Fibroblast of skin of abdomen (primary cell): ENCODE data around the gene ACOD1. TPM values are rescaled to one million over a fixed set of nuclear protein-coding genes. Genes with fewer than 3 reads are reported as not detected.
"Not testable (repeated sequence)": the region's sequence is repeated elsewhere in the genome, so short reads cannot be mapped to it uniquely, and the experiment has no call there.

Source experiments
- DNase-seq: peaks from one replicate; pipeline ENCODE4 v3.0.0-alpha.2; 2013
- polyA plus RNA-seq, 2 experiments: library from polyadenylated mRNA; unstranded; fragments of 120-200 nt; gene quantifications; one replicate each; pipeline ENCODE4 v1.2.1, GENCODE V29; 2013; ENCODE audit not compliant: insufficient read length in 2 of 2

Gene ACOD1
- not detected for polyA plus RNA-seq (2013, experiment 1 of 2; ENCODE audit: insufficient read length)
- polyA plus RNA-seq (2013, experiment 2 of 2; ENCODE audit: insufficient read length): not detected

DNA sequence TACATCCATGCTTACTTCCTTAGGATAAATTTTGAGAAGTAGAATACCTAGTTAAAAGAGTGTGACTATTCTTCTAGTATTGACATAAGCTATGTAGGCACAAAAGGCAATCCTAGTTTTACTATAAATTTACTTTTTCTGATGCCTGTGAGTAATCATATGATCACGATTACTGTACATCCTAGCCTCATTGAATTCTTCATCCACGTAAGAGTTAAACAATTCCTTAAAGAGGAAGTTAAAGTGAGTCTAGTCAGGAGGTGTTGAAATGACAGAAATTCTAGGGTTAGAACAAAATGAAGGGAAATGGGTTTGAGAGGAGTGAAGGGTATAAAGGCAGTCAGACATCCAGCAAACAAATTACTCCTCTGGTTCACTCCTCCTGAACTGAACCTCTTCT lies at the start of gene ACOD1:
Gene ACOD1 (plus strand): TSS at position 363 of the 400 bp plus-strand sequence. CDS start 48 bp downstream, outside the sequence.
- no peak for DNase-seq

DNA sequence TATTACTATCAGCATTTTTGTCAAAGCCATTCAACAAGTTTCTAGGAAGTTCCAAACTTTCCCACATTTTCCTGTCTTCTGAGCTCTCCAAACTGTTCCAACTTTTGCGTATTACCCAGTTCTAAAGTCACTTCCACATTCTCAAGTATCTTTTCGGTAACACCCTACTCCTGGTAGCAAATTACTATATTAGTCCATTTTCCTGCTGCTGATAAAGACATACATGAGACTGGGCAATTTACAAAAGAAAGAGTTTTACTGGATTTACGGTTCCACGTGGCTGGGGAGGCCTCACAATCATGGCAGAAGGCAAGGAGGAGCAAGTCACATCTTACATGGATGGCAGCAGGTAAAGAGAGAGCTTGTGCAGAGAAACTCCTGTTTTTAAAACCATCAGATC lies 49.2 kb upstream of the ACOD1 start:
- not testable (repeated sequence) for DNase-seq

DNA sequence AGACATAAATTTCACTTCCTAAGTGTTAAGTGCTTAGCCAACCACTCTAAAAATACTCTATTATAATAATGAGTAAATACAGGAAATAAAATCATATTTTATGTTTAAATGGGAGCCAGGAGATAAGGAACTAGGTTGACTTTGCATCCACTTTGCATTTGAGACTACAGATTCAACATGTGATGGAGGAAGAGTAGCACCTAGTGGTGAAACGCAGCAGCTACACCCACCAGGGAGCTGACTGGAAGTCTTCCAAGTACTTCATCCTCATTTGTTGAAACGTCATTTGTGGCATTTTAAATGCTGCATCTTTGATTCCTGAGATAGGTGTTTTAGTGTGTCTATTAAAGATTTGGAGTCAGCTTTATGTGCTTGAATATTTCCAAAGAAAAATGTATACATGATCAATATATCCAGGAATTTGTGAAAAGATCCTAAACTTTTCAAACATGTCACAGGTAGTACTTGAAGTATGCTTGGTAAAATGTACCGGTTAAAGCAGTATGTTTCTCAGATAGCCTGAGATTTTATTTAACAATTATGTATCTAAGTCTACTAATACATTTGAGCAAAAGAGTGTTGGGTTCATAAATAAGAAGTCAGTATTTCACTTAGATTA lies 44.7 kb upstream of the ACOD1 start:
- peak; percentile 69 for DNase-seq

DNA sequence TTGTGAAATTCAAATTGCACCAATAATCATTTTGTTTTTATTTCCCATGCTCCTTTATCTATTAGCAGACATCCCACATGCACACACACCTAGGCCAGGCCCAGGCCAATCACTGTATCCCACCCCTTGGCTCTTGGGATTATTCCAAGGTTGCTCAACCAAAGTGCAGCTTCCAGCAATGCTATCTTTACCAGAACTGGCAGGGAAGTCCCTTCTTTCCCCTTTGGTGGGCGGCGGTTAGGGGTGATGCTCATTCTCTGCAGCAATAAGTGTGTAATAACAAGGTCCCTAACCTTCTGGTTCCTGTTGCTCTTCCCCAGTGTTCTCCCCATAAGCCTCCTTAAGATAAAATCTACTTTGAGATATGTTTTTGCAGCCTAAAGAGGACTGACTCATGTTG lies 43.8 kb upstream of the ACOD1 start:
- DNase-seq: no peak

DNA sequence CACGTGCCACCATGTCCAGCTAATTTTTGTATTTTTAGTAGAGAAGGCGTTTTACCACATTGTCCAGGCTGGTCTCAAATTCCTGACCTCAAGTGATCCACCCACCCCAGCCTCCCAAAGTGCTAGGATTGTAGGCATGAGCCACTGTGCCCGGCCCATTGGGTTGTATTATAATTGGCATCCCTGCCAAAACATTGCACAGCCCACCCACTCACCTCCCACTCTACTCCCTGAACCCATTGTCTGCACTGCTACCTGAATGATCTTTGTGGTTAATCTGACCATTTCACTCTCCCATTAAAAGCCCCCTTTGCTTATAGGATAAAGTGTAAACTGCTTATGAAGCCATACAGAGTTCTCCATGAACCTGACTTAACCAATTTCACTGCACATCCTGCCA lies 35.8 kb upstream of the ACOD1 start:
- DNase-seq: no peak

DNA sequence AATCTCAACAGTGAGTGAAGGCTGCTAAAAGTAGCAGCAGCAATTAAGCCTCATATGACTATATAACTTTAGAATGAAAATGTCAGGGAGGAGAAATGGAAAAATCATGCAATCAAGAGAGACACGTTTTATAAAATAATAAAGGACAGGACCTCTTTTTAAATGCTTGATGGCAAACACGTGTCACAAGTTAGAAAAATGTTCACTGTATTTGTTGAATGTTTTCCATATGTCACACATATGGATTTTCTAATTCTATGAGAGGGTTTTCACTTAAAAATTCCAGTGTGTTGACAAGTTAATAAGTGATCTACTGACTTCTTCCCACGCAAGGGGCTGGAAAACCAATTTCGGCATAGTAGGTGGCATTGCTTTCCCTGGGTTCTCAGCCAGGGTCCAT lies 34.4 kb upstream of the ACOD1 start:
- peak; percentile 54 for DNase-seq

DNA sequence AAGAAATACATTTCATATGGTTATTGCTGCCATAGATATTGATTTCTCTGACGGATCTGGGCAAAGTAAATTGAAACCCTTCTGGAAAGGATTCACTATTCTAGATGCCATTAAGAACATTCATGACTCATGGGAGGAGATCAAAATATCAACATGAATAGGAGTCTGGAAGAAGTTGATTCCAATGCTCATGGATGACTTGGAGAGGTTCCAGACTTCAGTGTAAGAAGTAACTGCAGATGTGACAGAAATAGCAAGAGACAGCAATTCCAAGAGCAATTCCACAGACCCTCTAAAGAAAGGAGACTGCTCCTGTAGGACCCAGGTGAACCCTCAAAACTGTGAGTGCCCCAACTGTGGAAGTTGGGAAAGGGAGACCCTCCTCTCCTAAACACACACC lies 31.2 kb upstream of the ACOD1 start:
- peak; percentile 66 for DNase-seq

DNA sequence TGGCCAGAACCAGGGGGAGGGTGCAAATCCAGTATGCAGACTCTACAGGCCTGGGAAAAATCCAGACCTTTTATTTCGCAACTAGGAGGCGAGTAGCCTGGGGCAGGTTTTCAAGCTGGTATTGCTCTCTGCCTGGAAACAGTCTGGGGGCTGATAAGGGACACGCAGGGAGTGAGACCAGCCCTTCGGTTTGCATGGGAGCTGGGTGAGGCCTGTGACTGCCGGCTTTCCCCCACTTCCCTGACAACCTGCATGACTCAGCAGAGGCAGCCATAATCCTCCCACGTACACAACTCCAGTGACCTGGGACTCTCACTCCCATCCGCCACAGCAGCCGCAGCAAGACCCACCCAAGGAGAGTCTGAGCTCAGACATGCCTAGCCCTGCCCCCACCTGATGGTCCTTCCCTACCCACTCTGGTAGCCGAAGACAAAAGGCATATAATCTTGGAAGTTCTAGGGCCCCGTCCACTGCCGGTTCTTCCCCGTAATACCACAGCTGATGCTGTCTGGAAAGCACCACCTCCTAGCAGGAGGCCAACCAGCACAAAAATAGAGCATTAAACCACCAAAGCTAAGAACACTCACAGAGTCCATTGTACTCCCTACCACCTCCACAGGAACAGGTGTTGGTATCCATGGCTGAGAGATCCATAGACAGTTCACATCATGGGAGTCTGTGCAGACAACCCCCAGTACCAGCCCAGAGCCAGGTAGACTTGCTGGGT lies 30.4 kb upstream of the ACOD1 start:
- not testable (repeated sequence) for DNase-seq

DNA sequence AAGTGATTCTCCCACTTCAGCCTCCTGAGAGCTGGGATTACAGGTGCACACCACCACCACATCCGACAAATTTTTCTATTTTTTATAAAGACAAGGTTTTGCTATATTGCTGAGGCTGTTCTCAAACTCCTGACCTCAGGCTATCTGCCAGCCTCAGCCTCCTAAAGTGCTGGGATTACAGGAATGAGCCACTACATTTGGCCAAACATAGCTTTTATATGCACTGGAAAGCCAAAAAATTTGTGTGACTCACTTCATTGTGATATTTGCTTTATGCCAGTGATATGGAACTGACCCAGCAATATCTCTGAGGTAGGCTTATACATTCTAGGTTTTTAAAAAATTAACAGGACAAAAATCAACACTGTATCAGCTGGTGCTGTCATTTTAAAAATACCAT lies 26.8 kb upstream of the ACOD1 start:
- DNase-seq: no peak

DNA sequence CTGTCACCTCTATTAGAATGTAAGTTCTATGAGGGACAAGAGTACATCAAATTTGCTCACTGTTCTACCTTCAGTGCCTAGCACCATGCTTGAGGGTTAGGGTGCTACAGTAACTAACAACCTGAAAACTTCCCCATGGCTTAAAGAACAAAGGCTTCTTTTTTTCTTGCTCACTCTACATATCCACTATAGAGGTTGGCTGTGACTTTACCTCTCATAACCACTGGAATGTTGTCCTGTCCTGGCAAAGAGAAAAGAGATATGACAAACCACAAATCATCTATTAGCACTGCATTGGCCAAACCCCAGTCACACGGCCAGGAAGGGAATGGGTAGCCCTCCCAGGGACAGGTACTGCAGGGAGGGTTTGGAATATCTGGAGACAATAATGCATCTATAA lies 23.2 kb upstream of the ACOD1 start:
- DNase-seq: no peak

DNA sequence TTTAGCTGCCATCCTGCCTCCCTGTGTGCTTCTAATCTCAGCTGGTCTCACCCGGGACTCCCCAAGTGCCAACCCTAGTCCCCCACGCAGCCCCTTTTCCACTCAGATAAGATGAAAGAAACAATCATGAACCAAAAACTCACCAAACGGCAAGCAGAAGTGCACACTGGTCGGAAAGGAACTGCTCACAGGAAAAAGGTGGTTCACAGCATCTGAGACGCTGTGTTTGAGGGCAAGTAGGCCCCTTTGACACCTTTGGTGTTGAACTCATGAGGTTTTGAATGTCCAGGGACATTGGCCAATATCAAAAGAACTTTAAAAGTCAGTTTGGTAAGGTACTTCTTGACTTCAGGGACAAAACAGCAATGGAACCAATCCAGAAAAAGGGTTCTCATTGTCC lies 20.4 kb upstream of the ACOD1 start:
- no peak for DNase-seq

DNA sequence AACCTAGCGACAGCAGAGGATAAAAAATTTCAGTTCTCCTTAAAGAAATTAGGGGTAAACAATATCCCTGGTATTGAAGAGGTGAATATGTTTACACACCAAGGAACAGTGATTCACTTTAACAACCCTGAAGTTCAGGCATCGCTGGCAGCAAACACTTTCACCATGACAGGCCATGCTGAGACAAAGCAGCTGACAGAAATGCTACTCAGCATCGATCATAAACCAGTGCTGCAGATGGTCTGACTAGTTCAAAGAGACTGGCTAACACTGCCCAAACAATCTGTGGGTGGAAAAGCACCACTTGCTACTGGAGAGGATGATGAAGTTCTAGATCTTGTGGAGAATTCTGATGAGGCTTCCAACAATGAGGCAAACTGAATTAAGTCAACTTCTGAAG lies 19.9 kb upstream of the ACOD1 start:
- DNase-seq: no peak

DNA sequence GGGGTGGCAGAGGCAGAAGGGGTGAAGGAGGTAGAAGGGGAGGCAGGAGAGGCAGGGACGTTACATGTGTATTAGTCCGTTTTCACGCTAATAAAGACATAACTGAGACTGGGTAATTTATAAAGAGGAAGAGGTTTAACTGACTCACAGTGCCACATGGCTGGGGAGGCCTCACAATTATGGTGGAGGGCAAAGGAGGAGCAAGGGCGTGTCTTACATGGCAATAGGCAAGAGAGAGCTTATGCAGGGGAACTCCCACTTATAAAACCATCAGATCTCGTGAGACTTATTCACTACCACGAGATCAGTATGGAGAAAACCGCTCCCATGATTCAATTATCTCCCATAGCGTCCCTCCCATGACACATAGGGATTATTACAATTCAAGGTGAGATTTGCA lies 19.0 kb upstream of the ACOD1 start:
- DNase-seq: no peak

DNA sequence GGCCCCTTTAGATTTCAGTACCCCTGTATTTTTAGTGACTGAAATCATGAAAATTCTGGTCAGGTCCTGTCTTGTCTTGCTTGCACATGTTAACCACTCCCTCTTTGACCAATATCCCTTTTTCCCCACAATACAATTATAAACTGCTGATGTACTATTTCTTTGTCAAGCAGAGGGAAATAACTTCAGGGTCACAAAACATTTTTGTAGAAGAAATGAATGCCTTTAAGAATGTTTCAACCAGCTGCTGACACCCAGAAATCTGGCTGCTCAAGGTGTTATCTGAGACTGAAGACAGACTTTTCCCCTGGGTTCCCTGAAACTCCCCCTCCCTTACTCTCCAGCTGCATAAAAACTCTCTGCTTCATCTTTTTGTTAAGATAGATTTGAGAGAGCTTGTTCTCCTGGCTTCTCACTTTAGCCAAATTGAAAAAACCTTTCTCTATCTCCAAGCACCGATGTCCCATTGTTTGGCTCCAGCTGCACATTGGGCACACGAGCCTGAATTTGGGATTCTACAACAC lies 18.4 kb upstream of the ACOD1 start:
- no peak for DNase-seq

DNA sequence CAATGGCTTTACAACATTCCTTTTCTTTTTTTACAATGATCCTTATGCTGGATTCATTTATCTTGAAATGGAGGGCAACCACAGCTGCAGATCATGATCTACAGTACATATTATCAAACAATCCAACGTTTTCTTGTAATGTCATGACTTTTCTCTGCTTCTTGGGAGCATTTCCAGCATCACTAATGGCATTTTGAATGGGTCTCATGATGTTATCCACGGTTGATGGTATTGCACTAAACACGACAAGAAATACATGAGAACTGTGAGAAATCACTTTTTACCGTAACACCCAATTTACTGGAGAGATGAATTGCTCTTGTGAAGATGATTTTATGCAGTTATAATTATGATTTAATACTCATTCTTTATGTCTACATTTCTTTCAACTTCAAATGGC lies 16.2 kb upstream of the ACOD1 start:
- DNase-seq: no peak

DNA sequence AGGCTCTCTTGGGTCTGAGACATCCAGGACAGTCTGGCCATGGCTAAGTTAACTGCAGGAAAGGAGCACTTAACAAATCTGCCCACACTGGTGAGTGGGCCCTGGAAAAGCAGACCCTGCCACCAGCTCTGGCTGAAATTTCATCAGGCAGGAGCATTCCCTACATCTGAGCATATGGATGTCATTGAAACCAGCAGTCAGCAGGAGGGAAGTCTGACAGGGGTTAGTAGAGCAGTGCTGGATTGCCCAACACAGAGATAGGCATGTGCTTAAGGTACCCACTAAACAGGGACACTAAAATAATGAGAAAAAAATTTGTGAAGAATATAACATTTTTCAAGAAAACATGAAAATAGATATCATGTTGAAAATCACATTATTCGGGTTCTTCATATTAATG lies 13.6 kb upstream of the ACOD1 start:
- DNase-seq: peak; percentile 27

DNA sequence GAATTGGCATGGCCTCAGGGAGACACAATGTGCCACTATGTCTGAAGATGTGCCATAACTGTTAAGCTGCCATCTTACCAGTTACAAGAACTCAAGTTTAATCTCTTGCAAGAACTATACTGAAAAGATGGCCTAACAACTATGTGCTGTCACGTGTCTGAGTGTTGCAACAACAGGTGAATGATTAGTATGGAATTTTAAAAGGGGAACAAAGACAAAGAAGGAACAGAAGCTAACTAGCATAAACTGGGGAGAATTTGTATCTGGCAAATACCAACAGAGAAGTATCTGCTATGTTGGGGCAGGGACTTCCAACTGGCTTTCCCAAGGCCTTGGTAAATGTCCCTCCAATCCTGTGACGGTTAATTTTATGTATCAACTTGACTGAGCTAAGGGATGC lies 11.5 kb upstream of the ACOD1 start:
- DNase-seq: peak; percentile 13

DNA sequence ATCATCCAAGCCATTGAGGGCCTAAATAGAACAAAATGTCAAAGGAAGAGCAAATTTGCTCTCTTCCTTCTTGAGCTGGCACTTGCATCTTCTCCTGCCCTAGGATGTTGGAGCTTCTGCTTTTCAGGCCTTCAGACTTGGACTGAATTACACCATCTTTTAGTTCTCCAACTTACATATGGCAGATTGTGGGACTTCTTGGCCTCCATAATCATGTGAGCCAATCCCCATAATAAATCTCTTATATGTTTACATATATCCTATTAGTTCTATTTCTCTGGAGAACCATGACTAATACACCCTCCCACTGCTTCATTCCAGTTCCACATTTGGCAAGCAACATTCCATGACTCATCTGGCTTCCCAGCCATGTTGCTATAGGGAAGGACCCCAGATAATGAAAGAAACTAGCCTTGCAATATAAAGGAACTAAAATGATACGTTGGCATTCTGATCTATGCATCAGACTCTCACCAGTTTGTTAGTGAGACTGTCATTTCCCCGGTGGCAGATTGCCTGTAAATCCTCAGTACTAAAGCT lies 11.0 kb upstream of the ACOD1 start:
- peak; percentile 99 for DNase-seq

DNA sequence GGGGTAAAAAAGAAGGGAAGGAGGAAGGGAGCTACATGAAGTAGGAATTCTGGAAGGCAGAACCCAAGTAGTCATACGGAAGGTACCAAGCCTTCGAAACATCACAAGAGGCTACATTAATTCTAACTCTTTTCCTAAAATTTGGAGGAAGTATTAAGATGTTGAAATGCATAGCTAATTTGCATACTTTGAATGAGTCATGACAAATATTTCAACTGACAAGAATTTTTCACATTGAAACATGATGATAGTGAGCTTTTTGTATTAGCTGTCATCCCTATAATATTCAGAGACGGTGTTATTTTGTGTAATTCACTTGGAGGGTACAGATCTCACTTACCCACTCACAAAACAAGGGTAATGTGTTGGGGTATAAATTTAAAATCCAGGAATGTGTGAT lies 9.1 kb upstream of the ACOD1 start:
- DNase-seq: peak; percentile 68

DNA sequence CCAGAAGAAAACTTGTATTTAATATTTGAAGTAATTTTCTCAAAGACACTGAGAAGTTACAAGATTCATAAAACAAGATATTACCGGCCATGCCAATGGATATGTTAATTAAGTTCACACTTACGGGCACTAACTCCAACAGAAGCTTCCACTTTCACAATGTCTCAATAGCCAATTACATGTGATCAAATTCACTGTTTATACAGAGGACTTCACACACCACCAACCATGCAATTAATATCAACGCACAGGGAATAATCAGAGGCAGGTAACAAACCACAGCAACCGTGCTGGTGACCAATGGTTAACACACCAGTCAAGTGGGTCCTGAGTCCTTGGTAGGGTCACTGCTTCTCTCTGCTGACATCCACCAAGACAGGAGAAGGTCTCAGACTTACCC lies 5.9 kb upstream of the ACOD1 start:
- no peak for DNase-seq

DNA sequence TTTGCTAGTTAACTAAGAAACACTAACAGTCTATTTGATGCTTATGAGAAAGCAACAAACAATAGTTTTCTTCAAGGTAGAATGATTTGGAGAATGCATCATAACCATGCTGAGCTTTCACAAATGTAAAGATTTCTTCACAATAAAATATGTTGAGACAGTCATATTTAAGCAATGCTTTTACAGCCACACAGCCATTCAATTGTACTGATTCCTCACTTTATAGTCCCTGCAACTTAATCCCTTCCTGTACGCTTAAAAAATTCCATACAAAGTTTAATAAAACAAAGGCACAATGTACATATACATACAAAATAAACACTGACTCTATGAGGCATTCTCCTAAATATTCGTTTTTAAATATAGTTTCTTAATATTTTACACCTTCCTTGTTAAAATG lies 4.7 kb upstream of the ACOD1 start:
- DNase-seq: no peak

DNA sequence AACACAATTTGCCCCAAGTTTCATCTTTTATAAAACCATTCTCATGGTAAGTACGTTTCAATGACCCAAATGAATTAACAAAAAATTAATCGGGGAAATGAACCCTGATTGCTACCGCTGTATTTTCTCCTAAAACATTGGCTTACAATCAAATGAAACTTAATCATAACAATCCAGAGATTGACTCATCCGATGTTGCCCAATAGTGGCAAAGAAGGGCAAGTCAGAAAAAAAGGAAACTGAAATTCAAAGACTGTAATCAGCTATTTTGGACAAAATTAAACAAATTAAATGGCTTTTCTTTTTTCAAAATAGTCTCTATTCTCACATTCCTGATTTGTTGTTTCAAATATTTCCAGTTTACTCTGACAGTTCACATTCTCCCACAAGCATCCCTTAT lies 3.9 kb upstream of the ACOD1 start:
- peak; percentile 50 for DNase-seq

DNA sequence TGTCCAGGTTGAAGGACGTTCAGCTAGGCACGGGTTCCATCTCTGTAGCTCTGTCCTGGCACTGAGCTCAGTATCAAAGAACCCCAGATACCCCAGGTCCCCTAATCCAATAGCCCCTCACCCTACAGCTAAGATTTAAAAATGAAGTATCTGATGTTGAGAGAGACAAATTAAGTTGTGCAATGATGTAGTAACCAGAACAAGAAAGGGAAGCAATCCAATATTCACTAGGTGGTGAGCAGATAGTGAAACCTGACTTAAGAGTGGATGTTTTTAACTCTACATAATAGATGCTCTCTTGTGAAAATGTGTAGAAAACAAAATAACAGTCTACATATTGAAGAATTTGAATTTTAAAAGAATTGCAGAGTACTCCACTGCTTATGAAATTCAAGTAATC lies 1.8 kb downstream of the ACOD1 start:
- no peak for DNase-seq

DNA sequence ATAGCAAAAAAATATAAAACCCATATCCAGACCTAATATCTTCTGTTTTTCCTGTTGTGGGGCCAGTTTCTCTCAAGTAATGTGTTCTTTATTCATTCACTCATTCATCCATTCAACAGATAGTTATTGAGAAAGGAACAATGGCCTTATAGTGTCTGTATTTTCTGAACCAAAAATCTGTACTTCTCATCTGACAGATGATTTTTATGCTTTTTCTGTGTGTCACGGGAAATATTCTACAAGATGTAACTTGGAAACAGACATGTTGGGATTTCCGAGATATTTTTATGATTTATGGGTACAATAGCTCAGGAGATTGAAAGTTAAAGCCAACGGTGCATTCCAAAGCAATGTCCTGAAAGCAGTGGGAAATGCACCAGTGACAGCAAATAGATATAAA lies 5.7 kb downstream of the ACOD1 start:
- DNase-seq: no peak
